Measurements from ENCODE around the gene MEG3. TPM values are rescaled to one million over a fixed set of nuclear protein-coding genes. Genes with fewer than 3 reads are reported as not detected.

MEG3 gene
- total and polyA plus RNA-seq, 12 donors, result 86.6 to 8,129 (median 728) TPM

GRCh38 chr14:100884456-100884855 is 58.5 kb downstream of the MEG3 start:
- no peak overlapping the region for H3K4me3 ChIP-seq
- WGBS, 4 donors, result 90 to 91% (median 91%) methylated on average over 11 to 13 of the region's 13 CpGs
- H3K4me1 ChIP-seq (replicated peaks in 1 of 2), result peaks cover 3 to 31% of the 10 kb centered on the region in 2 donors
- H3K9me3 ChIP-seq (replicated peaks in 1 of 3), result no peaks in the 10 kb centered on the region
- peaks cover 0 to 44% of the 10 kb centered on the region in 2 donors for H3K36me3 ChIP-seq (replicated peaks in 1 of 2)
- no peak for TF ChIP-seq POLR2A (IDR thresholded peaks at IDR 0.05)
- TF ChIP-seq, protein P1, sequence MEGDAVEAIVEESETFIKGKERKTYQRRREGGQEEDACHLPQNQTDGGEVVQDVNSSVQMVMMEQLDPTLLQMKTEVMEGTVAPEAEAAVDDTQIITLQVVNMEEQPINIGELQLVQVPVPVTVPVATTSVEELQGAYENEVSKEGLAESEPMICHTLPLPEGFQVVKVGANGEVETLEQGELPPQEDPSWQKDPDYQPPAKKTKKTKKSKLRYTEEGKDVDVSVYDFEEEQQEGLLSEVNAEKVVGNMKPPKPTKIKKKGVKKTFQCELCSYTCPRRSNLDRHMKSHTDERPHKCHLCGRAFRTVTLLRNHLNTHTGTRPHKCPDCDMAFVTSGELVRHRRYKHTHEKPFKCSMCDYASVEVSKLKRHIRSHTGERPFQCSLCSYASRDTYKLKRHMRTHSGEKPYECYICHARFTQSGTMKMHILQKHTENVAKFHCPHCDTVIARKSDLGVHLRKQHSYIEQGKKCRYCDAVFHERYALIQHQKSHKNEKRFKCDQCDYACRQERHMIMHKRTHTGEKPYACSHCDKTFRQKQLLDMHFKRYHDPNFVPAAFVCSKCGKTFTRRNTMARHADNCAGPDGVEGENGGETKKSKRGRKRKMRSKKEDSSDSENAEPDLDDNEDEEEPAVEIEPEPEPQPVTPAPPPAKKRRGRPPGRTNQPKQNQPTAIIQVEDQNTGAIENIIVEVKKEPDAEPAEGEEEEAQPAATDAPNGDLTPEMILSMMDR (IDR thresholded peaks at IDR 0.05), result no peak
- no peaks in the 10 kb centered on the region for H3K27me3 ChIP-seq
- intact Hi-C loops (cut with DNase I), result no loop called here
- H3K27ac ChIP-seq, result no peak overlapping the region
- no peak for DNase-seq

DNA sequence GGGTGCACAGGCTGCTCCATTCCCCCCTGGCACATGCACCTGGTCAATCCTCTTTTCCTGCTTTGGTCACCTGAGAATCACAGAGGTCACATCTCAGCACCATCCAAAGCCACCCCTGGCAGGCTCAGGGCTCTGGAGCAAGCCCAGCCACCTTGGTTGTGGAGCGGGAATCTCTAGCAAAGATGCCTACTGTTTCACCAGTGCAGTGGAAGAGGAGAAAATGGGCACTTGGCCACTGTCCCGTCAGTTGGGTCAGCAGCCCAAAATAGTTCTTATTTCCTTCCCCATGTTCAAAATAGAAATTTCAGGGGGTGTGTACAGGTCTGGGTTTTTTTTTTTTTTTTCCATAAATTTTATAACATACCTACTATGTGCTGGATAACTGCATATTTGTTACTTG is 59.3 kb downstream of the MEG3 start:
- TF ChIP-seq POLR2A (IDR thresholded peaks at IDR 0.05), result no peak
- TF ChIP-seq, protein P1 (IDR thresholded peaks at IDR 0.05), result no peak
- Histone ChIP-seq H3K9me3 (replicated peaks in 1 of 3) (no peaks in the 10 kb centered on the region), H3K4me3 (no peak overlapping the region), H3K27me3 (no peaks in the 10 kb centered on the region), H3K4me1 (replicated peaks in 1 of 2) (peaks cover 3 to 31% of the 10 kb centered on the region in 2 donors), H3K36me3 (replicated peaks in 1 of 2) (peaks cover 0 to 47% of the 10 kb centered on the region in 2 donors), H3K27ac (peak overlapping the region in 1 of 5 donors; percentile 12)
- 52 to 59% (median 55%) methylated on average over 2 of the region's 2 CpGs for WGBS, 4 donors
- intact Hi-C loops (cut with DNase I), result no loop called here
- no peak for DNase-seq

DNA sequence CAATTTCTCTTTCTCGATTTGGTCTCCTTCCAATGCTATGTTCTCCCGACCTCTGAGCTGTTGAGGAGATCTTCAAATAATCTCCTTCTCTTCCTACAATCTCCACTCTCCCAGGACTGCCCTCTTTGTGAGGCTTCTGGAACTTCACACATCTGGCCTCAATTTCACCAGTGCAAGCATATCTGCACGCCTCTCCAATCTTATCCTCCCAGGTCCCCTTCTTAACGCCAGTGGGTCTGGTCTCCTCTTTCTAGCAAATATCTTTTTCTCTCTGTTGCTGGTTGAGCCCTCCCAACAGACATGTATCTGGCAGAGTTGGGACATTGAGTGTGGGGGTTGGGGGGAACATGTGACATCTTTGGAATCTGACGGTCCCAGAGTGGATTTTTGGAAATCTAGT is 59.7 kb downstream of the MEG3 start:
- DNase-seq, result no peak
- no peaks in the 10 kb centered on the region for H3K9me3 ChIP-seq (replicated peaks in 1 of 3)
- WGBS, 4 donors, result 58 to 67% (median 64%) methylated on average over 5 of the region's 5 CpGs
- intact Hi-C loops (cut with DNase I), result no loop called here
- TF ChIP-seq POLR2A (IDR thresholded peaks at IDR 0.05), result no peak
- TF ChIP-seq, protein P1 (IDR thresholded peaks at IDR 0.05), result no peak
- H3K4me3 ChIP-seq, result no peak overlapping the region
- peaks cover 0 to 51% of the 10 kb centered on the region in 2 donors for H3K36me3 ChIP-seq (replicated peaks in 1 of 2)
- H3K27ac ChIP-seq, result peak overlapping the region in 1 of 5 donors; percentile 12
- no peaks in the 10 kb centered on the region for H3K27me3 ChIP-seq
- H3K4me1 ChIP-seq (replicated peaks in 1 of 2), result peaks cover 3 to 31% of the 10 kb centered on the region in 2 donors

GRCh38 chr14:100887728-100888335 is 61.9 kb downstream of the MEG3 start:
- no peaks in the 10 kb centered on the region for H3K9me3 ChIP-seq (replicated peaks in 1 of 3)
- TF ChIP-seq, protein P1 (IDR thresholded peaks at IDR 0.05), result no peak
- TF ChIP-seq POLR2A (IDR thresholded peaks at IDR 0.05), result no peak
- intact Hi-C loops (cut with DNase I), result no loop called here
- DNase-seq, result peak in 1 of 7 donors; percentile 5
- WGBS, 4 donors, result 71 to 82% (median 76%) methylated on average over 6 of the region's 6 CpGs
- H3K4me3 ChIP-seq, result no peak overlapping the region
- no peaks in the 10 kb centered on the region for H3K27me3 ChIP-seq
- H3K27ac ChIP-seq, result no peak overlapping the region
- H3K36me3 ChIP-seq (replicated peaks in 1 of 2), result peaks cover 0 to 56% of the 10 kb centered on the region in 2 donors
- H3K4me1 ChIP-seq (replicated peaks in 1 of 2), result peaks cover 3 to 31% of the 10 kb centered on the region in 2 donors

Measured in adrenal gland (tissue), 12 donors.